Stimulated activated CD8-positive, alpha-beta memory T cell treated with anti-CD3 and anti-CD28 coated beads, Interleukin-7, amount 100 ng/mL, for 24 hours (primary cell): ENCODE measurements around the gene KRTAP10-12.

Source experiments
- DNase-seq: peaks from one replicate; pipeline ENCODE4 v3.0.0-alpha.2; 2020; ENCODE audit warnings: low read depth

The KRTAP10-12 gene

GRCh38 chr21:44699502-44700001 is 2.6 kb downstream of the KRTAP10-12 start:
- DNase-seq = no peak

DNA sequence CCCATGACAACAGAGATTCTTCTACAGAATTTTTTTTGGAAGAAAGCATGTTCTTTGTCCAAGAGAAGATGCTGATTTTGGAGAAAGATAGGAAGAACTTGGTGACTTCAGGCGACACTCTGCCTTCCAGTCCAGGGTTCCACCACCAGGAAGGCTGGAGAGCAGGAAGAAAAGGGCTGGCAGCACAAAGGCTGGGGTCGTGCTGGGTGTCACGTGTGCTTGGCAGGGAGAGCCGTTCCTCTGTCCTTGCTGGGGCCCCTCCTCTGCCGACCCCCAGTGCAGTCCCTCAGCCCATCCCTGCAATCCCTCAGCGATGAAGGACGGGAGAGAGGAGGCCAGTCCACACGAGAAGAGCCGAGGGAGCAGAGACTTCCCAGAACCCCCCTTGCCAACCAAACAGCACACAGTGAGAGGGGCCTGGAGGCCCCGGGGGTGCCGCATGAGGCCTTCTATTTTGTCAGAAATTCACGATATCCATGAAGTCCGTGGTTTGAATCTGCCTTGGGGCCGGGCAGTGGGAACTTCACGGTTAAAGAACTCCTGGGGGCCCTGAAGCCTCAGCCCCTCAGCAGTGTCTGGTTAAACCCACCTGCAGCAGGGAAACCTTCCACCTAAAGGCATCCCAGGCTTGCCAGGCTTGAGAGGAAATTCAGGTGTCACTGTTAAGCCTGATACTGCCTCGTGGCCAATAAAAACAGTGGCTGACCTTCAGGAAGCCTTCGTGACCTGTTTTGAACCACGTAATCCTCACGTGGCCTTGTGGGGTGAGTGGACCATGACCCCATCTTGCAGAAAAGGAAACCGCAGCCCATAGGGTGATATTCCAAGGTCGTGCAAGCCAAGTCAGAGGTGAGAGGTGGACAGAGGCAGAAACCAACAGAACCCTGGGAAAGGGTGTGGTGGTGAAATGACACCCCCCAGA is 3.4 kb downstream of the KRTAP10-12 start:
- no peak for DNase-seq

- DNase-seq = no peak
Observed at GRCh38 chr21:44701023-44701400, 4.0 kb downstream of the KRTAP10-12 start.

DNA sequence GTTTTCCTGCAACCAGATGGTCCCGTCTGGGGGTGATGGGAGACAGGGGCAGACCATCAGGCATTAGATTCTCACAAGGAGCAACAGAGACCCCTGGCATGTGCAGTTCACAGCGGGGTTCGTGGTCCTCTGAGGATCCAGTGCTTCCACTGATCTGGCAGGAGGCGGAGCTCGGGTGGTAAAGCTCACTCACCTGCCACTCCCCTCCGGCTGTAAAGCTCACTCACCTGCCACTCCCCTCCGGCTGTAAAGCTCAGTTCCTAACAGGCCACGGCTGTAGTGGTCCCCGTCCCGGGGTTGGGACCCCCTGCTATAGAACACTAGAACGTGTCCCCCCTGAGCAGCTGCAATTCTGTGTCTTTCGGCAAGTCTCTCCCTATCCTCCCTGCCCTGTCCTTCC is 4.6 kb downstream of the KRTAP10-12 start:
- no peak for DNase-seq

DNA sequence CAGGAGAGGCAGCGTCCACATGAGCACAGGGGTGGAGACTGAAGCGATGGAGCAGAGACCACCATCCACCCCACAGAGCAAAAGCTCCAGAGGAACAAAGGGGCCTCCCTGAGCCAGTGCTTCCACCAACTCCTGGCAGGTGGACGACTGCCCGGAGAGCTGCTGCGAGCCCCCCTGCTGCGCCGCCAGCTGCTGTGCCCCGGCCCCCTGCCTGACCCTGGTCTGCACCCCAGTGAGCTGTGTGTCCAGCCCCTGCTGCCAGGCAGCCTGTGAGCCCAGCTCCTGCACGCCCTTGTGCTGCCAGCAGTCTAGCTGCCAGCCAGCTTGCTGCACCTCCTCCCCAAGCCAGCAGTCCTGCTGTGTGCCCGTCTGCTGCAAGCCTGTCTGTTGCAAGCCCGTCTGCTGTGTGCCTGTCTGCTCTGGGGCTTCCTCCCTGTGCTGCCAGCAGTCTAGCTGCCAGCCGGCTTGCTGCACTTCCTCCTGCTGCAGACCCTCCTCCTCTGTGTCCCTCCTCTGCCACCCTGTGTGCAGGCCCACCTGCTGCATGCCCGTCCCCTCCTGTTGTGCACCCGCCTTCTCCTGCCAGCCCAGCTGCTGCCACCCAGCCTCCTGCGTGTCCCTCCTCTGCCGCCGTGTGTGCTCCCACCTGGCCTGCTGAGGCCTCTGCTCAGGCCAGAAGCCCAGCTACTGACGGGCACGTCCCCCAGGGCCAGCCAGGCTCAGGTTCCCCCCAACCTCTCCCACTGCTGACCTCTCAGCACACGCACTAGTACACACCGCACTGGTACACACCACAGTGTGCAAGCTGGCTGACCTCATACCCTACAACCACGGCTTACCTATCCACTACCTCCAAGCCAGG is 5.4 kb downstream of the KRTAP10-12 start:
- no peak for DNase-seq

DNA sequence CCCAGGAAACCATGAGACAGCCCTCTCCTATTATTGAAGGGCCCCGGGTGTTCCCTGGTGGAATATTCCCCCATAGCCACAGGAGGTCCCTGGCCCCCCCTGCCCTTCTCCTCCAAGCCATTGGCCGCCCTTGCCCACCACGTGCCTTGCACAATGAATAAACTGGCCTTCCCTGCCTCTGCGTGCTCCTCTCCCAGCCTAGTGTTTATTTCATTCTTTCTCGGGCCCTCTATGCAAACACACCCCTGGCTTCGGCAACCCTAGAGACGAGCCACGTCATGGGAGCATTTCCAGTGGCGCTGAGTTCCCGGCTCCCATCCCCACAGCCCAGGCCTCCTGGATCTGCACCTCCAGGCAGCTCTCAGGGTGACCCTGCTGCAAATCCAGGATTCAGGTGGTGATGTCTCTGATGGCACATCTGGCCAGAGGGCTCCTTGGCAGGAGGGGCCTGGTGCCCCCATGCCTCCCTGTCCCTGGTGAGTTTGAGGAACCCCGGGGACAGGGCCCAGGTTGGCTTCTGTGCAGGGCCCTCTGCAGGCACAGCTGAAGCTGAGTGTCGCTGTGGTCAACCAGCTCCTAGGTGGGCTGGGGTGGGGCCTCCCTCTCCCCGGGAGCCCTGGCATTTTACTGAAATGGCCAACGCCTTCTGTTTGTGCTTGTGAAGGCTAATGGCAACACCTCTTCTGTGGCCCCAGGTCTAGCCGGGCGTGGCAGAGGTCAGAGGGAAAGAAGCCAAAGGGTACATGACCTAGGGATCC is 6.2 kb downstream of the KRTAP10-12 start:
- no peak for DNase-seq

DNA sequence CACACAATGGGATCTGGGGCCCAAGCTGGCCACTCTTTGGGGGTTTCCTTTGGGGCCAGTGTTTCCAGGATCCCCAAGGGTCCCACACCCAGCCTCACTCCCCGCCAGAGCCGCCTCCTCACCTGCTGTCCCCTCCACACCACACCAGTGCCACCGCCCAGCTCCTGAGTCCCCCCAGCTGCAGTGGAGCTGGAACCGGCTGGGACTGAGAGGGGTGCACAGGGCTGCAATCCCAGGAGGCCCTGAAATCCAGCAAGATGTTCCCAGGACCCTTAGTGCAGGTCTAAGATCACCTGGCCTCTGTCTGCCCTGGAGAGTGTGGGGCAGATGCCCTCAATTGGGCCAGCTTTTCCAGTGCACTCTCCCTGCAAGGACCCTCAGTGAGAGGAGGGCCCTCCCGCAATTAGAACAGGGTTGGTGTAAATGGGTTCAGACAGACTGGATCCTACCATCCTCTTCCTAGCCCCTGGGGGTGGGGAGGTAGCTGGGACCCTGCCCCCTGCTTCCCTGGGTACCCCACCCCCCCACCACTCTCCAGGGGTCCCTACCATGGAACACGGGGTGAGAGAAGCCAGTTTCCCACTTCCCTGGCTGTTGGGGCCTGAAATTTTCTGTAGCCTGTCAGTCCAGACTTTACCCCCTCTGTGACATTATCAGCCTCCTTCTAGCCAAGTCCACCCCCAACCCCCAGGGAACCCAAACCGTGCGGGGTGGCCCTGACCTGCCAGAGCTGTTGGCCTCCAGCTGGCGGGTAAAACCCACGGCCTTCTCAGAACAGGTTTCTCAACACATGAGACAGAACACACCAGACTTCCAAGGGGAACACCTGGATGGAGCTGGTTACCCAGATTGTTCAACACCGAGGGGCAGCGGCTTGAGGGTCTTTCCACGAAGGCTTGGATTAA is 7.0 kb downstream of the KRTAP10-12 start:
- no peak for DNase-seq

DNA sequence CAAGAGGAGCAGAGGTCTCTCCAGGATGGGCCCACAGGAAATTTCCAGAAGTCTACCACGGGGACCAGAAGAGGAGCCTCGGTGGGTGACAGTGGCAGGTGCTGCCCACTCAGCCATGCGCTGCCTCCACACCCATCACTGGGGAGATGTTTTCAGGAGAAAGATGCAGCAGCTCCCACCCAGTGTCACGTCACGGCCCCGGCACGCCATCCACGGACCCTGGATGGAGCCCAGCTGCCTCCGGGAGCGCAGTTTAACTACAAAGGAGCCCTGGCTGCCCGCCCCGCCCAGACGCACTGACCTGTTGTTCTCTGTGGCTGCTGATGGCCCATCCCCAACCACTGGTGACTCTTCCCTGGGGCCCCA is 7.6 kb downstream of the KRTAP10-12 start:
- no peak for DNase-seq

DNA sequence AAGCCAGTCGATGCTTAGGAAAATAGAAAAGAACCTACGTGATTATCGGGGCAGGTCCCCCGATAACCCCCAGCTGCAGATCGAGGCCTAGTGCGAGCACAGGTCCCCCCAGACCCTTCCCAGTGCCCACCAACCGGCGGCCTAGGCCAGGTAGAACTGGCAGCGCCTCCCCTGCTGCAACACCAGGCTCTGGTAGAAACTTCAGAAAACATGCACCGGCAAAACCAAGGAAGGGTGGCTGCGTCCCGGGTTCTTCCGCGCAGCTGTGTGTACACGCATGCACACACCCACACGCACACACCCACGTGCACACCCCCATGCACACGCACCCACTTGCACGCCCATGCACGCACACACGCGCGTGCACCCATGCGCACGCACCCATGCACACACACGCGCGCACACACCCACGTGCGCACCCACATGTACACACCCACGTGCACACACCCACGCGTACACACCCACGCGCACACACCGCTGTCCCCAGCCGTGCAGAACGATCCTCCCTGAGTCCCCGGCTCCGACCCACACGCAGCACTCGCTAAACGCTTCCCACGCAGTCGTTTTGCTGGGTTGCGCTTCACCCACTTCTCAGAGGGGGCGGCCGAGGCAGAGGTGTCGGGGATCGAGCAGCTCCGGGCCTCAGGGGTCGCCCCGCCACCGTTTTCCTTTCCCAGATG is 9.2 kb downstream of the KRTAP10-12 start:
- DNase-seq = no peak

GRCh38 chr21:44706706-44707581 is 10.0 kb downstream of the KRTAP10-12 start:
- DNase-seq = no peak

DNA sequence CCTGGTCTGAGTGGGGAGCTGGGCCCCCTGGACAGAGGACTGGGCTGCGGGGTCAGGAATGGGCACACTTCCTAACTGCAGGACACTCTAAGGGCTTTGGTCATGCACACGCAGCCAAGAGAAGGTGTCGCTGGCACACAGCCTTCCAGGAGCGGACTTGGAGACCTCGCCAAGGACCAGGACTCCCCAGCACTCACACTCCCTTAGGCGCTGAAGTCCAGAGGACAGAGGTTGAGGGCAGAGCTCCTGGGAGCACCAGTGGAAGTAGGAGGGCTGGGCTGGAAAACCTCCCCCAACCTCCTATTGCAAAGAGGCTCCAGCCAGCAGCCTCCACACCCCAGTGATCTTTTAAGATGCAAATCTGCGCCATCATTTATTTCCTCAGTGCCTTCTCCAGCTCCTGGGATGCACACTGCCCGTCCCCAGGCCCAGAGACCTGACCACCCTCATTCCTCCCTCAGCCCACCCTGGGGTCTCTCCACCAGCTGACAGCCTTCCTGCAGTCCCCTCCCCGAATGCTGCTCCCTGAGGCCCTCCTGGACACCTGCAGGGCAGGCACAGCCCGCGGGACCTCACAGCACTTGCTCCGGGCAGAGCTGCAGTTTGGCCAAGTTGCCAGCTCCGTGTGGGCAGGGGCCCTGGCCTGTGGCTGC is 11.4 kb downstream of the KRTAP10-12 start:
- no peak for DNase-seq

DNA sequence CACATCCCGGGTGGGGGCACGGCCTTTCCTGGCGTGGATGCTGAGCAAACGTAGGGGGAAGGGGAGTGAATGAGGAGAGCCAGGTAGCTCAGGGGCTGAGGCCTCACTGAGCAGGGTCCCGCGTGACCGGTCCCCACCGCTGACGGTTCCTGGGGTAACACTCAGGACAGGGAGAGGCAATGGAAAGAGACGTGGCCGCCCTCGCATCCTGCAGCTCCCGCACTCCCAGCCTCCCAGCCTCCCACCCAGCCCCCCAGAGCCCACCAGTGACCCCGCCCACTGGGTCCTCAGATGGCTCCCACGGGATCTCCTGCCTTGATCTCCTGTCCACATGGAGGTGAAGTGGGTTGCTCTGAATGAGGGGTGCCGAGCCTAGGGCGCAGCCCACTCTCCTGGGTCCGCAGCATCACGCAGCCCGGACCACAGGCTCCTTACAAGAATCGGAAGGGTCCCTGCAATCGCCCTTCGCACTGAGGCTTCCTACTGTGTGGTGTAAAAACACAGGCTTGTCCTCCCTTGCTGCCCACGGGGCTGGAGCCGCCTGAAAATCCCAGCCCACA is 12.0 kb downstream of the KRTAP10-12 start:
- no peak for DNase-seq

DNA sequence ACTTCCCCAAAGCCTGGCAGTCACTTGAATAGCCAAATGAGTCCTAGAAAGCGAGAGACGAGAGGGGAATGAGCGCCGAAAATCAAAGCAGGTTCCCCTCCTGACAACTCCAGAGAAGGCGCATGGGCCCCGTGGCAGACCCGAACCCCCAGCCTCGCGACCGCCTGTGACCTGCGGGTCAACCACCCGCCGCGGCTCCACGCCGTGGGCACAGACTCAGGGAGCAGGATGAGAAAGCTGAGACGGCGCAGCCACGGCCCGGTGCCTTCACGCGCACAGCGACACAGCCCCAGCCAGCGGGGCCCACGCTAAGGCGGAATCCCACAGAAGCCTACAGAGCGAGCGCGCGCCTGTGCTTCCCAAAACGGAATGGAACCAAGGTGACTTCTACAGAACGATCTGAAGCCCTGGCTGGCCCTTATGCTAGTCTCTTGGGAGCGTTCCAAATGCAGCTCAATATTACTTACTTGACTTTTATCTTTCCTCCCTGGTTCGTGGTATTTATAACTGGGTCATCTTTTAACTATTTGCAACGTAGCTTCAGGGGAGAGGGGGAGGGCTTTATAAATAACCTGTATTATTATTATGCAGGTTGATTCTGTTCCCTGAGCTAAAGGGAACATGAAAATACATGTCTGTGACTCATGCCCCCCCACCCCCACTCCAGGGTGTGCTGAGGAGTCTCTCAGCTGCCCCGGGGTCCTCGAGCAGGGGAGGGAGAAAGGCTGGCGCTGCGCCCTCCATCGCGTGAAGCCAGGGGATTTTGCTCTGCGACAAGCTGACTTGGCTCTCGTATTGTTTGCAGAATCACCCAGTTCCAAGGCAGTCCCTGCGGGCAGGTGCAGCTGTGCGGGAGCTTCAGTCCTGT is 12.7 kb downstream of the KRTAP10-12 start:
- DNase-seq = no peak

- no peak for DNase-seq
Observed at GRCh38 chr21:44710294-44710665, 13.3 kb downstream of the KRTAP10-12 start.

GRCh38 chr21:44710756-44711326 is 13.9 kb downstream of the KRTAP10-12 start:
- no peak for DNase-seq

DNA sequence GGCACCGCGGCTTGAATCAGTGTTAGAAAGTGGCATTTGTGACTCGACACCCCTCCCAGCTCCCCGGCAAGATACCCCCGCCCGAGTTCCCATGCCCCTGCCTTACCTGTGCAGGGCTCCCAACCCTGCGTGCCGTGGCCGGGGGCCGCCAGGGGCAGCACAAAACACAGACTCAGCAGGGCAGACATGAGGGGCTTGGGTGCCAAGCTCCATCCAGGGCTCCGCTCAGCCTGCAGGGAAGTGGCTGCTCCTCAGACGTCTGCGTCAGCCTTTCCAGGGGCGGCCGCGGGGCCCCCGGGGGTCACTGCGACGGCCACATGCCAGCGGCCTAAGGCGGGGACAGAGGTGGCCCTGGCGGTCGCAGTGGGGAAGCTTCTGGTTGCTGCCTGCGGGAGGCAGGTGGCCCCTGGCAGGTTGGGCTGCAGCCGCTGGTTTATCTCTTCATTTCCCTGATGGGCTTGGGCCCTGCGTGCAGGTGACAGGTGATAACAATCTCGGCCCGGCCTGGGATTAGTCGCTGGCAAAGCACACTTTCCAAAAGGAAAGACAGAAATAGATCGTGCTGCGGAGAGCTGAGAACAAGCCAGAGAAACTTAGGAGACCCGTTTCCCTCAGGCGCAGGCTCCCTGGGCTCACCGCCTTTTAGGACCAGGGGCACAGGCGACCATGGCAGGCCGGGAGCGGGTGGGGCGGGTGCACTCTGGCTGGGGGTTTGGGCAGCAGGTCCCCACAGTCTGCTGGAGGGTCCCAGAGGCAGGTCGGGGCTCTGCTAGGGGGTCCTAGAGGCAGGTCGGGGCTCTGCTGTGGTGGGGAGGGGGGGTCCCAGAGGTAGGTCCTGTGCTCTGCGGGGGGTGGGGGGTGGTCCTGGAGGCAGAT is 14.6 kb downstream of the KRTAP10-12 start, which contains the start of gene TSPEAR:
TSS of gene TSPEAR (minus strand) at position 246 of the 876 bp plus-strand sequence. CDS start at position 188, 58 bp downstream.
- no peak for DNase-seq
